HG03378 (cell line): ENCODE measurements around the gene KLF7.

Source experiments
- ATAC-seq: cut with Tn5 transposase; IDR thresholded peaks from one replicate; pipeline ENCODE4 v1.9.1; 2021; ENCODE audit warnings: mild to moderate bottlenecking, moderate library complexity; ENCODE audit not compliant: unreplicated experiment

Gene KLF7

GRCh38 chr2:207129821-207130220 lies 35.9 kb downstream of the KLF7 start:
- no peak for ATAC-seq

GRCh38 chr2:207128867-207129266 lies 36.9 kb downstream of the KLF7 start:
- ATAC-seq = no peak

GRCh38 chr2:207126724-207127308 lies 38.9 kb downstream of the KLF7 start:
- ATAC-seq = no peak

- no peak for ATAC-seq
These were observed 41.9 kb downstream of the KLF7 start for GRCh38 chr2:207123776-207124391.

- no peak for ATAC-seq
These were observed 42.4 kb downstream of the KLF7 start for GRCh38 chr2:207123335-207123744.

GRCh38 chr2:207122651-207123334 lies 43.0 kb downstream of the KLF7 start:
- no peak for ATAC-seq

GRCh38 chr2:207121784-207122183 lies 44.0 kb downstream of the KLF7 start:
- ATAC-seq = no peak

- ATAC-seq = no peak
These were observed 46.7 kb downstream of the KLF7 start for GRCh38 chr2:207119048-207119447.

- no peak for ATAC-seq
These were observed 48.1 kb downstream of the KLF7 start for GRCh38 chr2:207117668-207118067.

GRCh38 chr2:207115715-207116364 lies 49.9 kb downstream of the KLF7 start:
- ATAC-seq = no peak

- no peak for ATAC-seq
These were observed 52.3 kb downstream of the KLF7 start for GRCh38 chr2:207113414-207113813.

GRCh38 chr2:207112785-207113184 lies 53.0 kb downstream of the KLF7 start:
- ATAC-seq = no peak

GRCh38 chr2:207112383-207112782 lies 53.4 kb downstream of the KLF7 start:
- no peak for ATAC-seq

- no peak for ATAC-seq
These were observed 54.0 kb downstream of the KLF7 start for GRCh38 chr2:207111757-207112156.

- no peak for ATAC-seq
These were observed 55.0 kb downstream of the KLF7 start for GRCh38 chr2:207110715-207111114.

GRCh38 chr2:207110310-207110709 lies 55.4 kb downstream of the KLF7 start:
- no peak for ATAC-seq

GRCh38 chr2:207109768-207110167 lies 56.0 kb downstream of the KLF7 start:
- ATAC-seq = no peak

- ATAC-seq = no peak
These were observed 57.3 kb downstream of the KLF7 start for GRCh38 chr2:207108440-207108839.

- no peak for ATAC-seq
These were observed 58.2 kb downstream of the KLF7 start for GRCh38 chr2:207107551-207107950.

GRCh38 chr2:207107131-207107530 lies 58.6 kb downstream of the KLF7 start:
- no peak for ATAC-seq

GRCh38 chr2:207103132-207103531 lies 62.6 kb downstream of the KLF7 start:
- no peak for ATAC-seq

GRCh38 chr2:207101984-207102383 lies 63.8 kb downstream of the KLF7 start:
- ATAC-seq = no peak
